Activated CD8-positive, alpha-beta memory T cell treated with anti-CD3 and anti-CD28 coated beads, Interleukin-2, amount 50 U/mL, for 48 hours (primary cell): ENCODE results near the gene LRRC14B.
"Not testable (repeated sequence)": the region's sequence is repeated elsewhere in the genome, so short reads cannot be mapped to it uniquely, and the experiment has no call there.

Experiments
- DNase-seq: peaks from one replicate; pipeline ENCODE4 v3.0.0-alpha.2; 2020

Gene LRRC14B

GRCh38 chr5:243683-244367, 52.5 kb downstream of the LRRC14B start:
- peak; percentile 59 for DNase-seq

GRCh38 chr5:245717-246116, 54.4 kb downstream of the LRRC14B start:
- DNase-seq: not testable (repeated sequence)
